MCF 10A (cell line): Measurements from ENCODE around the gene TTC7B. TPM values are rescaled to one million over a fixed set of nuclear protein-coding genes. Genes with fewer than 3 reads are reported as not detected.

Experiments
- BruUV-seq: library from RNA; stranded (reverse); fragments of 400-500 nt; replicated peaks from 2 replicates; lab custom pipeline; 2021; lab: Mats Ljungman, UMichigan
- CTCF ChIA-PET: fragments of 300-600 bp; sonication (Branson Sonifier 250); formaldehyde crosslinking; extraction: SDS; loops from one replicate; lab custom pipeline; 2021; ENCODE audit warnings: antibody characterized with exemption, inconsistent platforms; lab: Yijun Ruan, JAX
- POLR2A ChIA-PET: fragments of 300-600, 350-650 bp; sonication (Branson Sonifier 250); formaldehyde crosslinking; extraction: SDS; loops from one replicate; lab custom pipeline; 2020; ENCODE audit warnings: antibody characterized with exemption, inconsistent platforms; lab: Yijun Ruan, JAX
- DNase-seq: peaks from one replicate; pipeline ENCODE4 v3.0.0-alpha.2; 2018; ENCODE audit not compliant: unreplicated experiment
- H3K27ac Mint-ChIP-seq: one replicate; pipeline ENCODE4 v1.8.0; 2022; ENCODE audit warnings: mild to moderate bottlenecking, low read depth, mixed read lengths; ENCODE audit not compliant: unreplicated experiment
- H3K27me3 Mint-ChIP-seq: one replicate; pipeline ENCODE4 v1.8.0; 2022; ENCODE audit warnings: mixed read lengths; ENCODE audit not compliant: insufficient read depth, unreplicated experiment
- H3K36me3 Mint-ChIP-seq: one replicate; pipeline ENCODE4 v1.8.0; 2022; ENCODE audit warnings: mild to moderate bottlenecking, moderate library complexity, mixed read lengths; ENCODE audit not compliant: insufficient read depth, unreplicated experiment
- H3K4me1 Mint-ChIP-seq: one replicate; pipeline ENCODE4 v1.8.0; 2022; ENCODE audit warnings: mixed read lengths; ENCODE audit not compliant: insufficient read depth, unreplicated experiment
- H3K4me3 Mint-ChIP-seq: one replicate; pipeline ENCODE4 v1.8.0; 2022; ENCODE audit warnings: mild to moderate bottlenecking, moderate library complexity, mixed read lengths; ENCODE audit not compliant: unreplicated experiment
- H3K9me3 Mint-ChIP-seq: one replicate; pipeline ENCODE4 v1.8.0; 2022; ENCODE audit warnings: mixed read lengths; ENCODE audit not compliant: unreplicated experiment
- intact Hi-C: fragments of 100-400 bp; cut with micrococcal nuclease; formaldehyde crosslinking; loops from 2 replicates; pipeline ENCODE4 v1.14.1; 2022
- total RNA-seq: library from RNA; stranded (reverse); gene quantifications from 2 replicates; pipeline ENCODE4 v1.2.3, GENCODE V29; 2022
- TF ChIP-seq, protein P1 (sequence below): fragments of 200-600 bp; IDR thresholded peaks from one replicate; pipeline ENCODE4 v1.8.0; 2022; ENCODE audit warnings: antibody characterized with exemption, mild to moderate bottlenecking; ENCODE audit not compliant: unreplicated experiment

Gene TTC7B
- total RNA-seq, 1 experiment from 2014 or later = 31.1 TPM

DNA sequence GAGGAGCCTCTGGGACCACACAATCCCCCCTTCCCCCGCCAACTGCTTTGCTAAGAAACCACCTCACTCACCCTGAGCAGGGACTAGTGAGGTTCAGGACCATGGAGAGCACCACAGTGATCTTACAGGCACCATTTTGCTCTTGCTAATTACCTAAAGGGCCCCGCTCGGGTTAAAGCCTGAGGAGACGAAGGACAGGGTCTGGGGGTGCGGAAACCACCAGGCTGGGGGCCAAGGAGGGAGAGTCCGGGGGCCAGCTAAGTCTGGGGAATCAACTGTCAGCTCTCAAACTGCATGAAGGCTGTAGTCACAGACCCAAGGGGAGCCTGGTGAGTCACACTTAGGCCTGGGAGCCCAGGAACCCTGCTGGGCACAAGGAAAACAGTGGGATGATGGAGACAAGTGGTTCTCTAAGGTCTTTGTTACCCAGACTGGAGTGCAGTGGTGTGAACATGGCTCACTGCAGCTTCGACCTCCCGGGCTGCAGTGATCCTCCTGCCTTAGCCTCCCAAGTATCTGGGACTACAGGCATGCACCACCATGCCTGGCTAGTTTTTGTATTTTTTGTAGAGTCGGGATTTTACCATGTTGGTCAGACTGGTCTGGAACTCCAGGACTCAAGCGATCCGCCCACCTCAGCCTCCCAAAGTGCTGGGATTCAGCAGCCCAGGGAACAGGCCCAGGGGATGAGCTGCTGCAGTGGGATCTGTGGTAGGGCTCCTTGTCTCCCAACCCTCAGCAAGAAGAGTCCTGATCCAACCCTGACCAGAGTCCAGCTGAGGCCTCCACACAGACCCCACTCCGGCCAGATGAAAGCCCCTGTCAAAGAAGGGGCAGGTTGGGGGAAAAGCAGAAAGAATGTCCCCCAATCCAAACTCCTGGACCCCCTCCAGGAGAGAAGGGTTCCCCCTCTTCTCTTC lies 320.6 kb downstream of the TTC7B start:
- no TSS peak for BruUV-seq
- no peaks in the 10 kb centered on the region for H3K9me3 Mint-ChIP-seq
- H3K4me1 Mint-ChIP-seq = no peaks in the 10 kb centered on the region
- CTCF ChIA-PET = interaction anchor here (0.6 to 0.7 kb wide), 2 partner anchors 35 to 87 kb away, joined by 3 read pairs; no protein-coding TSS in a partner anchor
- no peak overlapping the region for H3K4me3 Mint-ChIP-seq
- peaks cover 16% of the 10 kb centered on the region for H3K27me3 Mint-ChIP-seq
- H3K36me3 Mint-ChIP-seq = no peaks in the 10 kb centered on the region
- TF ChIP-seq, protein P1, sequence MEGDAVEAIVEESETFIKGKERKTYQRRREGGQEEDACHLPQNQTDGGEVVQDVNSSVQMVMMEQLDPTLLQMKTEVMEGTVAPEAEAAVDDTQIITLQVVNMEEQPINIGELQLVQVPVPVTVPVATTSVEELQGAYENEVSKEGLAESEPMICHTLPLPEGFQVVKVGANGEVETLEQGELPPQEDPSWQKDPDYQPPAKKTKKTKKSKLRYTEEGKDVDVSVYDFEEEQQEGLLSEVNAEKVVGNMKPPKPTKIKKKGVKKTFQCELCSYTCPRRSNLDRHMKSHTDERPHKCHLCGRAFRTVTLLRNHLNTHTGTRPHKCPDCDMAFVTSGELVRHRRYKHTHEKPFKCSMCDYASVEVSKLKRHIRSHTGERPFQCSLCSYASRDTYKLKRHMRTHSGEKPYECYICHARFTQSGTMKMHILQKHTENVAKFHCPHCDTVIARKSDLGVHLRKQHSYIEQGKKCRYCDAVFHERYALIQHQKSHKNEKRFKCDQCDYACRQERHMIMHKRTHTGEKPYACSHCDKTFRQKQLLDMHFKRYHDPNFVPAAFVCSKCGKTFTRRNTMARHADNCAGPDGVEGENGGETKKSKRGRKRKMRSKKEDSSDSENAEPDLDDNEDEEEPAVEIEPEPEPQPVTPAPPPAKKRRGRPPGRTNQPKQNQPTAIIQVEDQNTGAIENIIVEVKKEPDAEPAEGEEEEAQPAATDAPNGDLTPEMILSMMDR = no peak
- DNase-seq = peak; percentile 83
- intact Hi-C loops = no loop called here
- POLR2A ChIA-PET = interaction anchor here (0.6 kb wide), 1 partner anchor 28 kb away, joined by 3 read pairs; no protein-coding TSS in a partner anchor
- no peak overlapping the region for H3K27ac Mint-ChIP-seq

DNA sequence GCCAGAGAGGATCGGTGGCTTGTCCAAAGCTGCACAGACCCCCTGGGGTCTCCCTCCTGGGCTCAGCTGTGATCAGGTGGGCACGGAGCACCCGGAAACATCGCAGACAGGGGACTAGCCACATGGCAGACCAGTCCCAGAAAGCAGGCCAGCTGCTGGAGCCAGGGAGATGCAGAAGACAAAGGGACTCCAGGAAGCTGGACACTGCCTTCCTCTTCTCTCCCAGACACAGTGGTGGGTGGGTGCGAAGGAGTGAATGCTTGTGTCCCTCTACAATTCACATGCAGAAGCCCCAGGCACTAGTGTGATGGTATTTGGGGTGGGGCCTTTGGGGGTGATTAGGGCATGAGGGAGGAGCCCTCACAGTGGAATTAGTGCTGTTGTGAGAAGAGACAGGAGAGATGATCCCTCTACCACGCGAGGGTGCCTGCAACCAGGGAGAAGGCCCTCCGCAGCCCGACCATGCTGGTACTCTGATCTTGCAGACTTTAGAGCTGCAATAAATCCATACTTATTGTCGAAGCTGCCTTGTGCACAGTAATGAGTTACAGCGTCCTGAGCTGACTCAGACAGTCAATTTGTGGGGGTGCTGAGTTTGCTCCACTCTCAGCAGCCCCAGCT lies 324.2 kb downstream of the TTC7B start:
- no TSS peak for BruUV-seq
- TF ChIP-seq, protein P1 = no peak
- Mint-ChIP-seq H3K36me3 (no peaks in the 10 kb centered on the region), H3K27me3 (peaks cover under 1% of the 10 kb centered on the region), H3K4me1 (no peaks in the 10 kb centered on the region), H3K9me3 (no peaks in the 10 kb centered on the region), H3K4me3 (no peak overlapping the region), H3K27ac (no peak overlapping the region)
- DNase-seq = no peak
- ChIA-PET POLR2A (no interaction called here), CTCF (interaction anchor here (0.7 to 1.2 kb wide), 2 partner anchors 9 to 26 kb away, joined by 3 to 4 read pairs; no protein-coding TSS in a partner anchor)
- intact Hi-C loops = no loop called here

DNA sequence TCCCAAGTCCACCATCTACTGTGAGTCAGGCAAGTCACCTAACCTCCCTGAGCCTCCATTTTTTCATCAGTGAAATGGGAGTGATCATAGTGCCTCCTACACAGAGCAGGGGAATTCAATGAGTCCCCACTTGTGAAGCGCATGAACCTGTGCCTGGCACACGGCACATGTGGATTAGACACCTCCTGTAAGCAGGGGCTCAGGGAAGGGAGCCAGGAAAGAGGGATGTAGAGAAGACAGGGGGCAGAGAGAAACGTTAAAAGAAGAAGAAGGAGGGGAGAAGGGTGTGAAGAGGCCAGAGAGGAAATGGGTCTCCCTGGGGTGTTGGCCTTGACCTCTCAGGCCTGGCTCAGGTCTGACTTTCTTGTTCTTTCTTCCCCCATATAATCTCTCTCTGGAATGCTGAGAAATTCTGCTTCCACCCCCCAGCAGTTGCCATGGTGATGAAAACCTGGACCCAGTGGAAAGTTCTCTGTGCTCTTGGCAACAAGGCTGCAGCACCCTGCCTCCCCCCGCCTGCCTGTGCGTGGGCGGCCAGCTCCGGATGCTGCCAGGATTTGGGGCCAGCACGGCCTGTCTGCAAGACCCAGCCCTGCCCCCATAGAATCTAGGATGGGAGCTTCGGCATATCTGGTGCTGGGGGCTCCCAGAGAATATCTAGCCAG lies 324.9 kb downstream of the TTC7B start:
- DNase-seq = peak; percentile 35
- Mint-ChIP-seq H3K27me3 (peaks cover 7% of the 10 kb centered on the region), H3K4me3 (no peak overlapping the region), H3K4me1 (no peaks in the 10 kb centered on the region), H3K36me3 (no peaks in the 10 kb centered on the region), H3K27ac (no peak overlapping the region), H3K9me3 (no peaks in the 10 kb centered on the region)
- intact Hi-C loops = no loop called here
- CTCF ChIA-PET = interaction anchor here (0.6 kb wide), 1 partner anchor 339 kb away, joined by 3 read pairs; no protein-coding TSS in a partner anchor
- POLR2A ChIA-PET = no interaction called here
- TF ChIP-seq, protein P1 = no peak
- no TSS peak for BruUV-seq

DNA sequence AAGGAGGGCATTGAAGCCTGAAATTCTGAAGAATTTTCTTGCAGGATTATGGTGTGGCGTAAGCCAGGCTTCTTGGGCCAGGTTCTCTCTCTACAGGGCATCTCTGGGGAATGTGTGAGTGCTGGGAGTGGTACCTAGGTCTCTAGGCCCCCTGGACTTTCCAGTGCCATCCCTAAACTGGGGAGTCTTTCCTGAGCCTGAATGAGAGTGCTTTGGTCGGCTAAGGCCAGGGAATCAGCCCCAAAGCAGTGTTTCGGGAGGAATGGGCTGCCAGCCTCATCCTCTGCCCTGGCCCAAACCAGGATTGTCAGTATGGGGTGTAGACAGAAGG lies 325.5 kb downstream of the TTC7B start:
- Mint-ChIP-seq H3K4me1 (no peaks in the 10 kb centered on the region), H3K27me3 (peaks cover 14% of the 10 kb centered on the region), H3K4me3 (no peak overlapping the region), H3K9me3 (no peaks in the 10 kb centered on the region), H3K36me3 (no peaks in the 10 kb centered on the region), H3K27ac (no peak overlapping the region)
- TF ChIP-seq, protein P1 = no peak
- no TSS peak for BruUV-seq
- intact Hi-C loops = no loop called here
- CTCF ChIA-PET = no interaction called here
- DNase-seq = no peak
- POLR2A ChIA-PET = no interaction called here
